A549 treated with Hydrocortisone at 1 μM for 4 hours (cell line): ENCODE measurements around the gene CCDC43. TPM values are rescaled to one million over a fixed set of nuclear protein-coding genes. Genes with fewer than 3 reads are reported as not detected.

Source experiments
- total RNA-seq: library from RNA; stranded (reverse); fragments of 200-300 nt; extraction: Qiagen RNA extraction; gene quantifications from 5 replicates; pipeline ENCODE4 v1.2.3, GENCODE V29; 2022

CCDC43 gene
- total RNA-seq: 24.2 to 38.9 TPM (median 28.5 TPM) in 5 replicates

GRCh38 chr17:44689477-44690217, at the start of gene CCDC43:
TSS of gene CCDC43 (minus strand) at chr17:44689776. CDS start at chr17:44689753, 23 bp downstream.

GRCh38 chr17:44708401-44709263, 19.1 kb upstream of the CCDC43 start, which contains the start of gene DBF4B:
TSS of gene DBF4B (plus strand) at chr17:44708665. CDS start at chr17:44708821, 156 bp downstream.

GRCh38 chr17:44655983-44656710, 33.4 kb downstream of the CCDC43 start, which contains the start of gene MEIOC:
TSS of gene MEIOC (plus strand) at chr17:44656468. CDS start at chr17:44656614, 146 bp downstream.

Other genes starting within 250 kb of the CCDC43 start
- gene GPATCH8, start 186.4 kb downstream of the CCDC43 start, total RNA-seq: 16.0 to 26.4 TPM (median 21.7 TPM) in 5 replicates
- gene FZD2, start 132.3 kb downstream of the CCDC43 start, total RNA-seq: 26.3 to 36.5 TPM (median 32.4 TPM) in 5 replicates
- 1.2 to 2.8 TPM (median 2.4 TPM) in 5 replicates for gene MEIOC, start 33.3 kb downstream of the CCDC43 start, total RNA-seq
- gene DBF4B, start 18.9 kb upstream of the CCDC43 start, total RNA-seq: 22.6 to 28.4 TPM (median 24.0 TPM) in 5 replicates
- gene ADAM11, start 69.2 kb upstream of the CCDC43 start, total RNA-seq: 1.8 to 2.2 TPM (median 1.8 TPM) in 5 replicates
- 23.1 to 34.0 TPM (median 28.6 TPM) in 5 replicates for gene GJC1, start 140.5 kb upstream of the CCDC43 start, total RNA-seq
- gene HIGD1B, start 158.1 kb upstream of the CCDC43 start, total RNA-seq: not detected in 5 replicates
- 135 to 203 TPM (median 145 TPM) in 5 replicates for gene EFTUD2, start 209.7 kb upstream of the CCDC43 start, total RNA-seq
- gene GFAP, start 225.7 kb upstream of the CCDC43 start, total RNA-seq: 0.55 to 1.2 TPM (median 0.68 TPM) in 5 replicates